A673 (cell line): Measurements from ENCODE around the gene EGLN2.

Experiments
- EZH2 ChIP-seq: fragments of 200-600 bp; sonication (generic); IDR thresholded peaks from 2 replicates; pipeline ENCODE4 v1.6.1; 2017; ENCODE audit warnings: borderline replicate concordance, low read depth, mild to moderate bottlenecking, mixed read lengths, antibody characterized with exemption, low read length; ENCODE audit not compliant: poor library complexity, severe bottlenecking
- TF ChIP-seq, protein P1 (sequence below): fragments of 300-800, 200-600 bp; sonication (generic); conservative IDR thresholded peaks from 2 replicates; pipeline ENCODE4 v1.5.1; 2017; ENCODE audit warnings: low read depth, mild to moderate bottlenecking, antibody characterized with exemption, low read length, moderate library complexity, mixed read lengths

DNA sequence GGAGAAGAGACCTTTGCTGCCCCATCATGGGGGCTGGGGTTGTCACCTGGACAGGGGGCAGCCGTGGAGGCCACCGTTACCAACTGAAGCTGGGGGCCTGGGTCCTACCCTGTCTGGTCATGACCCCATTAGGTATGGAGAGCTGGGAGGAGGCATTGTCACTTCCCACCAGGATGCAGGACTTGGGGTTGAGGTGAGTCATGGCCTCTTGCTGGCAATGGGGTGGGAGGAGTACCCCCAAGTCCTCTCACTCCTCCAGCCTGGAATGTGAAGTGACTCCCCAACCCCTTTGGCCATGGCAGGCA, 9.0 kb downstream of the EGLN2 start:
- TF ChIP-seq EZH2, result no peak
- TF ChIP-seq, protein P1, sequence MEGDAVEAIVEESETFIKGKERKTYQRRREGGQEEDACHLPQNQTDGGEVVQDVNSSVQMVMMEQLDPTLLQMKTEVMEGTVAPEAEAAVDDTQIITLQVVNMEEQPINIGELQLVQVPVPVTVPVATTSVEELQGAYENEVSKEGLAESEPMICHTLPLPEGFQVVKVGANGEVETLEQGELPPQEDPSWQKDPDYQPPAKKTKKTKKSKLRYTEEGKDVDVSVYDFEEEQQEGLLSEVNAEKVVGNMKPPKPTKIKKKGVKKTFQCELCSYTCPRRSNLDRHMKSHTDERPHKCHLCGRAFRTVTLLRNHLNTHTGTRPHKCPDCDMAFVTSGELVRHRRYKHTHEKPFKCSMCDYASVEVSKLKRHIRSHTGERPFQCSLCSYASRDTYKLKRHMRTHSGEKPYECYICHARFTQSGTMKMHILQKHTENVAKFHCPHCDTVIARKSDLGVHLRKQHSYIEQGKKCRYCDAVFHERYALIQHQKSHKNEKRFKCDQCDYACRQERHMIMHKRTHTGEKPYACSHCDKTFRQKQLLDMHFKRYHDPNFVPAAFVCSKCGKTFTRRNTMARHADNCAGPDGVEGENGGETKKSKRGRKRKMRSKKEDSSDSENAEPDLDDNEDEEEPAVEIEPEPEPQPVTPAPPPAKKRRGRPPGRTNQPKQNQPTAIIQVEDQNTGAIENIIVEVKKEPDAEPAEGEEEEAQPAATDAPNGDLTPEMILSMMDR, result no peak
